Articular chondrocyte of knee joint (primary cell): Measurements from ENCODE around the gene ARPC5. TPM values are rescaled to one million over a fixed set of nuclear protein-coding genes. Genes with fewer than 3 reads are reported as not detected.

ENCODE experiments used
- total RNA-seq: library from RNA; depleted of rRNA; stranded (reverse); fragments of >200 nt; gene quantifications from 2 replicates; pipeline ENCODE4 v1.2.3, GENCODE V29; 2012

Gene ARPC5
- total RNA-seq = 234 and 271 TPM in 2 replicates

DNA sequence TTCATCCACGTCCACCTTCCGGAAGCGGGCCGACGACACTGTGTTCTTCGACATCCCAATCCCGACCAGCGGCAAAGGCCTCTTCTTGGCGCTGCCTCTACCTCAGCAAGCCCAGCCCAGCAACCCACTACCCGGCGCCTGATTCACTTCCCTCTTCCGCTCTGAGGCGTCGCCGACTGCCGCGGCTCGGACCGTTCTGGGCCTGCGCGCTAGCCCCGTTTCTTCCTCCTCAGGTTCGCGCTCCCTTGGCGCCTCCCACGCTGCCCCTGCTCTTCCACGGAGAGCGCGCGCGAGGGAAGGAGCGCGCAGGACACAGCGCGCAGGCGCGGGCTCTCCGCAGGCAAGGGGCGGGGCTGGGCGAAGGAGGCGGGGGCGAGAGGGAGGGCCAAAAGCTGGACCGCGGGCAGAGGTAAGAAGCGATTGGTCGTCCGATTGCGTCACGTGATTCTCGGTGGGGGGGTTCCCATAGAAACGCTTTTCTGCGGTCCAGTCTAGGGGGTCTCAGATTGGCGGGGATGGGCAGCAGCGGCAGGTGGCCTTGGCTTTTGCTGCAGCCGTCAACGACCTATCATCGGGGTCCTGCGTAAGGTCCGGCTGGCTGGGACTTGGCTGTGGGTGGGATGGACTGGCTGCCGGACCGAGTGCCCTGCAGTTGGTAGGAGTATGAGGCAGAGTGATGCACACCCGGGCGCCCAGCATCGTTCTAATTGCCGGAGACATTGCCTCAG lies at the start of gene ARPC5:
Gene ARPC5 (minus strand): TSS at position 178 of the 728 bp plus-strand sequence. CDS start 124 bp downstream, at position 54.

DNA sequence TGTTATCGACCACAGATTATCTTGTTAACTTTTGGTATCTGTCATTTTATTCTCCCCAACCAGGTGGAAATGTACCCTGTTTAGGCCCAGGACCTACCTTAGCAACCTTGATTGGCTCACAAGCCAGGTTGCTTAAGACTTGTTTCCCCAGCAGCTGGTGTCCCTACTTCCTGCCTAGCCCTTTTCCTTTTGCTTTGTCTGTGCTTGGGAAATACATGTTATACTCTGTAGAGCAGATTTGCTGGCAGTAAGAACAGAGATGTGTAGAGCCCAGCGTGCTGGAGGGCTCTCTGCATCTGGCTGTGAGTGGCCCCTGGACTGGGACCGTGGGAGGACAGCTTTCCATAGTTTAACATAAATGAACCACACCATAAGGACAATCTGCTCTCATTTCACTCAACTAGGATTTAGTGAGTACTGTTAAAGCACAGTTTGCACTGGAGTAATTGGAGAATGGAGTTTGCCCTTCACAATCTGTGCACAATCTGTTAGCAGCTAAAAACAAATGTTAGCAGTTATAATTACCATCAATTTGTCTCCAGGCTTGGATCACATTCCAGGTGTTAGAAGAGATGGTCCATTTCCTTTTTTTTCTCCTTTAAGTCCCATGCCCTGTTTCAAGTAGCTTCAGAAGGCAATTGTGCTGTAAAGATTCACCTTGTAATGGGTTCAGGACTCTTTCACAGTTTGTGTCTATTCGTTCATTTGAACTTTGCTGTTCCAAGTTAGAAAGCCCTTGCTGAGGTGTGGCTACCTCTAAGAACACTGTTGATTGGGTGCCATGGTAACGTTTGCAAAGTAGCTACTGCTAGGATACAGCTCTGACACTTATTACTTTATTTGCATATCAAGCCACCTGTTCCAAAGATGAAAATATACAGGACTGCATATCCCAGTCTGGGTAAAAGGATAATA lies 17.2 kb upstream of the ARPC5 start, which contains the start of gene APOBEC4:
Gene APOBEC4 (minus strand): TSS at position 770 of the 915 bp plus-strand sequence. CDS start 4,535 bp downstream, outside the sequence.

DNA sequence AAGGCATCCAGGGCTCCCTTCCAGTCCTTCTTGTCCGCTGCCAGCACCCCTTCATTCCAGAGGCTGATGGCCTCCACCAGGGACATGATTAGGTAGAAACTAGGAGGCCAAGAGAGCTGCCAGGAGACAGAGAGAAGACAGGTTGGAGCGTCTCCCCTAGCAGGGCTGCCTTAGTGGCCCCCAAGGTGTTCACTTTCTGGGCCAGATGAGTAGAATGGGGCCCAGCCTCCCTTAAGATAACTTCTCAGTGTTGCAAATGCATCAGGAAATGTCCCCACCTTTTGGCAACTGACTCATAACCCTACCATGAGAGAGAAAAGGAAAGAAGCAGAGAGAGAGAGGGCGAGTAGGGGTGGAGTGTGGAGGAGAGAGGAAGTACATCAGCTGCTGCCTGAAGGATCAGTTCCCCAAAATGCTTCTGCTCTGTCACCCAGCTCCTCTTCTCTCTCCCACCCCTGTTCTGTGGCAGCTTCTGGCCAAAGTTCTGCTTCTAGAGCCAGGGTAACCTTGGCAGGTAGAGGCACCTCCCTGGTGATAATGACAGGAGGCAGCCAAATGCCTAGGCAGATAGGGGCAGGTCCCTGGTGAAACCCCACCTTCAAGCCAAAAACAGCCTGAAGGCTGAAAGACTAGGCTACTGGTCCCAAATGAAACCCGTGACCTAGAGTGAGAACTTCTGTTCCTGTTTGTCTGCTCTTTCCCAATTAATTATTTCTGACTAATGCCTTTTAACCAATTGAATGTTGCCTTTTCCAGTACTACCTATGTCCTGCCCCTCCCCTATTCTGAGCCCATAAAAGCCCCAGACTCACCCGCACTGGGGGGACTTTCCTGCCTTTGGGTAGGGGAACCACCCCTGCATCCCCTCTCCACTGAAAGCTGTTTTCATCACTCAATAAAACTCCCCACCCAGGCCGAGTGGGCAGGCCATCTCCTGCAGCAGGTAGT lies 45.1 kb downstream of the ARPC5 start, which contains the start of gene NCF2:
Gene NCF2 (minus strand): TSS at position 216 of the 948 bp plus-strand sequence. CDS start 130 bp downstream, at position 86.

Other genes starting within 250 kb of the ARPC5 start
- 0.11 TPM in 1 of 2 replicates, not detected in the other for gene NMNAT2, start 217.4 kb downstream of the ARPC5 start, total RNA-seq
- gene SMG7, start 163.3 kb downstream of the ARPC5 start, total RNA-seq = 23.9 and 46.3 TPM in 2 replicates
- gene NCF2, start 45.3 kb downstream of the ARPC5 start, total RNA-seq = 1.2 and 5.3 TPM in 2 replicates
- gene APOBEC4, start 17.5 kb upstream of the ARPC5 start, total RNA-seq = not detected in 2 replicates
- 22.3 and 39.1 TPM in 2 replicates for gene RGL1, start 169.3 kb upstream of the ARPC5 start, total RNA-seq